HepG2 (cell line): ENCODE measurements around the gene ZFHX3. TPM values are rescaled to one million over a fixed set of nuclear protein-coding genes. Genes with fewer than 3 reads are reported as not detected.

Source experiments
- BRD4 ChIP-seq: sonication (generic); formaldehyde crosslinking; IDR thresholded peaks from 2 replicates; pipeline ENCODE4 v1.4.0; 2020; ENCODE audit warnings: missing genetic modification reagents
- HIVEP1 ChIP-seq: sonication (generic); formaldehyde crosslinking; IDR thresholded peaks from 2 replicates; pipeline ENCODE4 v1.4.0; 2020; ENCODE audit warnings: mild to moderate bottlenecking, missing genetic modification reagents
- HNRNPK ChIP-seq: fragments of 200-400 bp; formaldehyde crosslinking; IDR thresholded peaks from 2 replicates; pipeline ENCODE4 v1.6.1; 2018; ENCODE audit warnings: low read length, low read depth, moderate library complexity, mild to moderate bottlenecking; ENCODE audit not compliant: poor library complexity, severe bottlenecking
- NFAT5 ChIP-seq: sonication (generic); formaldehyde crosslinking; IDR thresholded peaks from 2 replicates; pipeline ENCODE4 v1.4.0; 2020; ENCODE audit warnings: missing genetic modification reagents
- SNAPC2 ChIP-seq: sonication (generic); formaldehyde crosslinking; IDR thresholded peaks from 2 replicates; pipeline ENCODE4 v1.8.1; 2022; ENCODE audit warnings: mild to moderate bottlenecking, missing genetic modification reagents
- THAP7 ChIP-seq: sonication (generic); formaldehyde crosslinking; IDR thresholded peaks from 2 replicates; pipeline ENCODE4 v1.8.1; 2023; ENCODE audit warnings: mild to moderate bottlenecking, missing genetic modification reagents
- ZBTB25 ChIP-seq: IDR thresholded peaks from 2 replicates; pipeline ENCODE4 v1.6.1; 2018; ENCODE audit warnings: missing genetic modification reagents
- ZNF12 ChIP-seq: sonication (generic); formaldehyde crosslinking; IDR thresholded peaks from 2 replicates; pipeline ENCODE4 v1.5.0; 2020; ENCODE audit warnings: missing genetic modification reagents
- ZNF136 ChIP-seq: sonication (generic); formaldehyde crosslinking; IDR thresholded peaks from 2 replicates; pipeline ENCODE4 v1.8.1; 2022; ENCODE audit warnings: low read depth, mild to moderate bottlenecking, moderate library complexity, missing genetic modification reagents
- ZNF567 ChIP-seq: sonication (generic); formaldehyde crosslinking; IDR thresholded peaks from 2 replicates; pipeline ENCODE4 v1.8.1; 2023; ENCODE audit warnings: mild to moderate bottlenecking, missing genetic modification reagents, borderline replicate concordance
- ZNF570 ChIP-seq: sonication (generic); formaldehyde crosslinking; IDR thresholded peaks from 2 replicates; pipeline ENCODE4 v1.4.0; 2020; ENCODE audit warnings: mild to moderate bottlenecking, missing genetic modification reagents, borderline replicate concordance
- ZNF646 ChIP-seq: sonication (generic); formaldehyde crosslinking; IDR thresholded peaks from 2 replicates; pipeline ENCODE4 v1.9.0; 2021; ENCODE audit warnings: mild to moderate bottlenecking, missing genetic modification reagents
- ZXDC ChIP-seq: sonication (generic); formaldehyde crosslinking; IDR thresholded peaks from 2 replicates; pipeline ENCODE4 v1.5.0; 2020; ENCODE audit warnings: mild to moderate bottlenecking, missing genetic modification reagents
- polyA plus RNA-seq, 8 experiments: library from polyadenylated mRNA; depleted of rRNA in 3 of 8; stranded (reverse) in 7 of 8; unstranded in 1 of 8; fragments of >200 nt; fragmentation: Illumina TruSeq in 4 of 8; extraction: Trizol in 4 of 8; gene quantifications; 2 replicates each; pipeline versions ENCODE4 v1.2.1 to v1.2.3, GENCODE V29; 2011 to 2016; ENCODE audit warnings: low read depth in 4 of 8, missing spikeins in 1 of 8, mixed read lengths in 1 of 8; ENCODE audit not compliant: insufficient read depth in 1 of 8
- total RNA-seq, 5 experiments: library from RNA; depleted of rRNA; stranded (reverse); fragments of >200 nt; fragmentation: Illumina TruSeq; extraction: Trizol; gene quantifications; 2 replicates each; pipeline ENCODE4 v1.2.3, GENCODE V29; 2016; ENCODE audit warnings: low read depth in 1 of 5

ZFHX3 gene
- total and polyA plus RNA-seq, 2 of the 13 experiments (the other 11 are each of a cell fraction or from before 2014, with no cell fraction given) = 5.0 to 6.0 TPM

GRCh38 chr16:73020409-73020884 is 27.5 kb downstream of the ZFHX3 start (continued):
- no peak for TF ChIP-seq ZXDC (CRISPR knock-in tag)
- no peak for TF ChIP-seq ZNF567 (CRISPR knock-in tag)
- no peak for TF ChIP-seq HIVEP1
- TF ChIP-seq HNRNPK = no peak
- TF ChIP-seq NFAT5 (CRISPR knock-in tag) = no peak
- TF ChIP-seq ZNF136 (CRISPR knock-in tag) = no peak
- TF ChIP-seq ZNF570 (CRISPR knock-in tag) = no peak
- no peak for TF ChIP-seq ZNF646 (CRISPR knock-in tag)
- no peak for TF ChIP-seq ZBTB25 (CRISPR knock-in tag)
- no peak for TF ChIP-seq BRD4 (CRISPR knock-in tag)
- no peak for TF ChIP-seq SNAPC2 (CRISPR knock-in tag)
- TF ChIP-seq ZNF12 (CRISPR knock-in tag) = no peak
- no peak for TF ChIP-seq THAP7
